H9 (cell line): Measurements from ENCODE around the gene MMP19. TPM values are rescaled to one million over a fixed set of nuclear protein-coding genes. Genes with fewer than 3 reads are reported as not detected.

ENCODE experiments used
- DNase-seq: peaks from one replicate; pipeline ENCODE4 v3.0.0-alpha.2; 2017
- H2AFZ ChIP-seq: one replicate; pipeline ENCODE4 v1.6.1; 2013; ENCODE audit warnings: mild to moderate bottlenecking, low read length, control low read depth, moderate library complexity
- H2AK5ac ChIP-seq: 2 replicates; pipeline ENCODE4 v1.6.1; 2013; ENCODE audit warnings: low read length, control low read depth, mixed read lengths; ENCODE audit not compliant: insufficient read length
- H2BK120ac ChIP-seq: one replicate; pipeline ENCODE4 v1.6.1; 2013; ENCODE audit warnings: low read depth, mild to moderate bottlenecking, low read length, control low read depth, inconsistent platforms; ENCODE audit not compliant: poor library complexity, severe bottlenecking
- H2BK12ac ChIP-seq: 2 replicates; pipeline ENCODE4 v1.6.1; 2013; ENCODE audit warnings: low read length, control low read depth, mixed read lengths, low read depth; ENCODE audit not compliant: insufficient read length
- H2BK15ac ChIP-seq: 2 replicates; pipeline ENCODE4 v1.6.1; 2013; ENCODE audit warnings: low read depth, low read length, control low read depth
- H2BK20ac ChIP-seq: one replicate; pipeline ENCODE4 v1.6.1; 2013; ENCODE audit warnings: low read depth, mild to moderate bottlenecking, low read length, control low read depth, inconsistent platforms; ENCODE audit not compliant: poor library complexity, severe bottlenecking
- H2BK5ac ChIP-seq: 2 replicates; pipeline ENCODE4 v1.6.1; 2013; ENCODE audit warnings: low read length, control low read depth, mixed read lengths; ENCODE audit not compliant: insufficient read length
- H3K14ac ChIP-seq: 2 replicates; pipeline ENCODE4 v1.6.1; 2013; ENCODE audit warnings: low read length, control low read depth; ENCODE audit not compliant: insufficient read depth
- H3K18ac ChIP-seq: 2 replicates; pipeline ENCODE4 v1.6.1; 2013; ENCODE audit warnings: low read depth, mild to moderate bottlenecking, mixed read lengths, low read length, control low read depth; ENCODE audit not compliant: insufficient read length
- H3K23ac ChIP-seq: 2 replicates; pipeline ENCODE4 v1.6.1; 2013; ENCODE audit warnings: low read length, control low read depth, mixed read lengths, low read depth; ENCODE audit not compliant: insufficient read length
- H3K23me2 ChIP-seq: 2 replicates; pipeline ENCODE4 v1.6.1; 2013; ENCODE audit warnings: low read depth, mild to moderate bottlenecking, mixed read lengths, low read length, control low read depth; ENCODE audit not compliant: insufficient read length, poor library complexity, severe bottlenecking
- H3K27ac ChIP-seq: 2 replicates; pipeline ENCODE4 v1.5.1; 2013; ENCODE audit warnings: low read length, control low read depth, mixed read lengths, low read depth; ENCODE audit not compliant: insufficient read length
- H3K27me3 ChIP-seq: 2 replicates; pipeline ENCODE4 v1.6.1; 2013; ENCODE audit warnings: low read length, control low read depth, inconsistent platforms; ENCODE audit not compliant: insufficient read depth
- H3K4ac ChIP-seq: 2 replicates; pipeline ENCODE4 v1.6.1; 2013; ENCODE audit warnings: low read depth, mild to moderate bottlenecking, control low read depth, inconsistent platforms, low read length, moderate library complexity
- H3K4me1 ChIP-seq: 2 replicates; pipeline ENCODE4 v1.6.1; 2013; ENCODE audit warnings: low read length, control low read depth, inconsistent platforms; ENCODE audit not compliant: insufficient read depth
- H3K4me2 ChIP-seq: 2 replicates; pipeline ENCODE4 v1.6.1; 2013; ENCODE audit warnings: low read length, control low read depth, mixed read lengths; ENCODE audit not compliant: insufficient read length, insufficient read depth
- H3K56ac ChIP-seq: 2 replicates; pipeline ENCODE4 v1.6.1; 2013; ENCODE audit warnings: low read depth, mild to moderate bottlenecking, mixed read lengths, low read length, control low read depth; ENCODE audit not compliant: insufficient read length
- H3K79me1 ChIP-seq: 2 replicates; pipeline ENCODE4 v1.6.1; 2013; ENCODE audit warnings: low read depth, mild to moderate bottlenecking, moderate library complexity, low read length, control low read depth, inconsistent platforms; ENCODE audit not compliant: insufficient read depth, poor library complexity, severe bottlenecking
- H3K79me2 ChIP-seq: 2 replicates; pipeline ENCODE4 v1.6.1; 2013; ENCODE audit warnings: low read length, control low read depth, inconsistent platforms; ENCODE audit not compliant: insufficient read depth
- H3K9ac ChIP-seq: 2 replicates; pipeline ENCODE4 v1.6.1; 2013; ENCODE audit warnings: low read length, control low read depth, mixed read lengths; ENCODE audit not compliant: insufficient read length; ENCODE audit errors: extremely low read depth
- H3K9me3 ChIP-seq: one replicate; pipeline ENCODE4 v1.6.1; 2013; ENCODE audit warnings: low read depth, low read length, inconsistent platforms; ENCODE audit not compliant: control insufficient read depth
- H3T11ph ChIP-seq: one replicate; pipeline ENCODE4 v1.6.1; 2013; ENCODE audit warnings: mild to moderate bottlenecking, low read length, control low read depth, inconsistent platforms
- H4K20me1 ChIP-seq: one replicate; pipeline ENCODE4 v1.6.1; 2013; ENCODE audit not compliant: control insufficient read depth, insufficient read length, insufficient read depth
- H4K5ac ChIP-seq: 2 replicates; pipeline ENCODE4 v1.6.1; 2013; ENCODE audit warnings: low read depth, mild to moderate bottlenecking, mixed read lengths, low read length, control low read depth; ENCODE audit not compliant: insufficient read length
- H4K8ac ChIP-seq: replicated peaks from 2 replicates; pipeline ENCODE4 v1.6.1; 2013; ENCODE audit warnings: low read length, control low read depth, mixed read lengths, low read depth; ENCODE audit not compliant: insufficient read length
- H4K91ac ChIP-seq: 2 replicates; pipeline ENCODE4 v1.6.1; 2013; ENCODE audit warnings: low read depth, mild to moderate bottlenecking, moderate library complexity, mixed read lengths, low read length, control low read depth; ENCODE audit not compliant: insufficient read length
- H3K27ac Mint-ChIP-seq, 3 experiments: 2 replicates in 2 of 3; 3 replicates in 1 of 3; pipeline ENCODE4 v1.8.0; 2020 to 2021; ENCODE audit warnings: mixed read lengths in 3 of 3, mild to moderate bottlenecking in 1 of 3, moderate library complexity in 1 of 3
- H3K27me3 Mint-ChIP-seq: 2 replicates; pipeline ENCODE4 v1.8.0; 2021; ENCODE audit warnings: low read depth, mild to moderate bottlenecking, moderate library complexity, mixed read lengths
- H3K36me3 Mint-ChIP-seq, 3 experiments: 2 replicates in 2 of 3; 3 replicates in 1 of 3; pipeline ENCODE4 v1.8.0; 2020 to 2021; ENCODE audit warnings: low read depth in 3 of 3, mixed read lengths in 3 of 3; ENCODE audit not compliant: insufficient read depth in 1 of 3
- H3K4me1 Mint-ChIP-seq, 2 experiments: 2 replicates each; pipeline ENCODE4 v1.8.0; 2020; ENCODE audit warnings: mixed read lengths in 2 of 2
- H3K4me3 Mint-ChIP-seq, 2 experiments: 2 replicates in 1 of 2; 3 replicates in 1 of 2; pipeline ENCODE4 v1.8.0; 2020 to 2021; ENCODE audit warnings: mild to moderate bottlenecking in 2 of 2, mixed read lengths in 2 of 2, moderate library complexity in 1 of 2
- H3K9me3 Mint-ChIP-seq, 2 experiments: 2 replicates in 1 of 2; 3 replicates in 1 of 2; pipeline ENCODE4 v1.8.0; 2020; ENCODE audit warnings: mild to moderate bottlenecking in 2 of 2, mixed read lengths in 2 of 2, moderate library complexity in 1 of 2
- CTCF ChIP-seq: fragments of 200-600 bp; sonication (generic); conservative IDR thresholded peaks from 3 replicates; pipeline ENCODE4 v1.8.0; 2021; ENCODE audit warnings: antibody characterized with exemption, mild to moderate bottlenecking
- WGBS: extraction: QIAGEN DNeasy Blood & Tissue Kit; methylation state at CpG from one replicate; pipeline ENCODE4 v1.1.7; 2013; ENCODE audit warnings: missing lambda C conversion rate, low lambda C conversion rate, mixed read lengths; ENCODE audit not compliant: insufficient read length; ENCODE audit errors: extremely low coverage; 5-methylcytosine and 5-hydroxymethylcytosine counted together
- total RNA-seq: library from RNA; stranded (reverse); gene quantifications from 2 replicates; pipeline ENCODE4 v1.2.1, GENCODE V29; 2021

Gene MMP19
- total RNA-seq, 1 experiment from 2014 or later, result 1.7 TPM

- no peak overlapping the region for H2AK5ac ChIP-seq
- no CpG with 5 or more reads among the region's 4 CpGs for WGBS
- H3K27ac ChIP-seq, result no peak overlapping the region
- Mint-ChIP-seq H3K4me3 (no peak overlapping the region), H3K27ac (peak overlapping the region; percentile 5 to 34 (median 31); a peak in 5 of 7 replicates), H3K27me3 (no peaks in the 10 kb centered on the region; the same call in 1 of the 2 replicates), H3K36me3 (peaks cover 0 to 14% (median 9%) of the 10 kb centered on the region in 3 experiments; a peak in 5 of 7 replicates), H3K9me3 (peaks cover 14% of the 10 kb centered on the region in 2 experiments), H3K4me1 (peaks cover 18 to 23% of the 10 kb centered on the region in 2 experiments)
- H4K20me1 ChIP-seq, result no peaks in the 10 kb centered on the region
- no peak overlapping the region for H3T11ph ChIP-seq
- no peak overlapping the region for H3K23ac ChIP-seq
- no peak overlapping the region for H2BK12ac ChIP-seq
- H2BK5ac ChIP-seq, result no peak overlapping the region
- H3K79me2 ChIP-seq, result no peaks in the 10 kb centered on the region
- H2BK15ac ChIP-seq, result no peak overlapping the region
- H3K9me3 ChIP-seq, result no peaks in the 10 kb centered on the region
- no peaks in the 10 kb centered on the region for H3K27me3 ChIP-seq
- H4K5ac ChIP-seq, result no peak overlapping the region
- no peaks in the 10 kb centered on the region for H3K79me1 ChIP-seq
- H3K14ac ChIP-seq, result no peak overlapping the region
- no peak overlapping the region for H2BK120ac ChIP-seq
- H4K8ac ChIP-seq, result no peak overlapping the region
- H3K56ac ChIP-seq, result no peak overlapping the region
- no peak overlapping the region for H3K9ac ChIP-seq
- H3K23me2 ChIP-seq, result no peaks in the 10 kb centered on the region
- H3K4me1 ChIP-seq, result peaks cover 2% of the 10 kb centered on the region; the same call in 1 of the 2 replicates
- H4K91ac ChIP-seq, result no peak overlapping the region
- no peak overlapping the region for H3K18ac ChIP-seq
- no peak overlapping the region for H2BK20ac ChIP-seq
- DNase-seq, result no peak
- peak overlapping the region; percentile 17 for H2AFZ ChIP-seq
- no peak overlapping the region for H3K4me2 ChIP-seq
- H3K4ac ChIP-seq, result no peak overlapping the region
- no peak for TF ChIP-seq CTCF
Observed at GRCh38 chr12:55875704-55876467, 33.1 kb upstream of the MMP19 start.
